GM12878 (cell line): ENCODE measurements around the gene ZSCAN20. TPM values are rescaled to one million over a fixed set of nuclear protein-coding genes. Genes with fewer than 3 reads are reported as not detected.

Experiments used
- ATAC-seq: fragments of 200-7000 bp; cut with Tn5 transposase; 3 replicates; pipeline ENCODE4 v1.9.1; 2020; ENCODE audit warnings: mild to moderate bottlenecking, moderate library complexity
- BruUV-seq: library from RNA; stranded (reverse); fragments of 400-500 nt; replicated peaks from 2 replicates; lab custom pipeline; 2021; lab: Mats Ljungman, UMichigan
- CTCF ChIA-PET: fragments of 300-600 bp; sonication (Branson Sonifier 250); formaldehyde crosslinking; extraction: SDS; loops from one replicate; lab custom pipeline; 2021; ENCODE audit warnings: inconsistent platforms; lab: Yijun Ruan, JAX
- POLR2A ChIA-PET: fragments of 350-600 bp; formaldehyde crosslinking; extraction: SDS; loops from one replicate; lab custom pipeline; 2021; ENCODE audit warnings: inconsistent platforms; lab: Charles Lee
- RAD21 ChIA-PET: fragments of 300-600 bp; sonication (Branson Sonifier 250); formaldehyde crosslinking; loops from one replicate; lab custom pipeline; 2023; ENCODE audit warnings: antibody characterized with exemption; ENCODE audit not compliant: unreplicated experiment; lab: Charles Lee
- SMC1A ChIA-PET: fragments of 300-600 bp; sonication (Branson Sonifier 250); formaldehyde crosslinking; loops from one replicate; lab custom pipeline; 2023; ENCODE audit not compliant: unreplicated experiment, uncharacterized antibody; lab: Charles Lee
- DNase-seq: peaks from one replicate; pipeline ENCODE4 v3.0.0-alpha.2; 2011; ENCODE audit warnings: low read depth, low spot score
- FAIRE-seq: peaks from 3 replicates; lab custom pipeline; 2011; peaks lifted over from hg19 to GRCh38; lab: Jason Lieb, UNC
- H2AFZ ChIP-seq: 2 replicates; pipeline ENCODE4 v1.6.0; 2011; ENCODE audit warnings: low read depth, low read length, control low read depth; ENCODE audit not compliant: control insufficient read depth
- H3K27ac ChIP-seq: 2 replicates; pipeline ENCODE4 v1.5.1; 2011; ENCODE audit warnings: control low read depth; ENCODE audit not compliant: control insufficient read depth, insufficient read depth
- H3K27me3 ChIP-seq, 2 experiments: replicated peaks in 1 of 2; 2 replicates each; pipeline versions ENCODE4 v1.6.0 to v1.6.1; 2011; ENCODE audit warnings: low read length in 1 of 2; ENCODE audit not compliant: control insufficient read depth in 2 of 2, insufficient read depth in 2 of 2
- H3K36me3 ChIP-seq, 2 experiments: 2 replicates each; pipeline ENCODE4 v1.5.1; 2011; ENCODE audit warnings: low read length in 1 of 2; ENCODE audit not compliant: control insufficient read depth in 2 of 2, insufficient read depth in 2 of 2
- H3K4me1 ChIP-seq: 2 replicates; pipeline ENCODE4 v1.6.1; 2011; ENCODE audit warnings: mild to moderate bottlenecking, low read length, moderate library complexity, mixed read lengths; ENCODE audit not compliant: control insufficient read depth, insufficient read depth
- H3K4me2 ChIP-seq: 2 replicates; pipeline ENCODE4 v1.6.0; 2011; ENCODE audit warnings: control low read depth; ENCODE audit not compliant: control insufficient read depth, insufficient read depth
- H3K4me3 ChIP-seq: fragments of 200-600 bp; sonication (generic); 2 replicates; pipeline ENCODE4 v1.5.1; 2016
- H3K79me2 ChIP-seq: 2 replicates; pipeline ENCODE4 v1.6.0; 2011; ENCODE audit warnings: low read length; ENCODE audit not compliant: control insufficient read depth, insufficient read depth
- H3K9ac ChIP-seq: 2 replicates; pipeline ENCODE4 v1.8.0; 2011; ENCODE audit warnings: low read length, control low read depth, mixed read lengths; ENCODE audit not compliant: control insufficient read depth, insufficient read depth
- H3K9me3 ChIP-seq: replicated peaks from 3 replicates; pipeline ENCODE4 v1.5.1; 2011; ENCODE audit warnings: mild to moderate bottlenecking, low read length; ENCODE audit not compliant: control insufficient read depth, insufficient read depth
- H4K20me1 ChIP-seq: 2 replicates; pipeline ENCODE4 v1.6.0; 2011; ENCODE audit not compliant: control insufficient read depth, insufficient read depth
- ZNF217 ChIP-seq: fragments of 450-650 bp; IDR thresholded peaks from 2 replicates; pipeline ENCODE4 v1.6.1; 2017; ENCODE audit warnings: antibody characterized with exemption, mild to moderate bottlenecking
- WGBS: methylation state at CpG from one replicate; pipeline ENCODE4 v1.1.6; 2016; ENCODE audit warnings: low lambda C conversion rate; ENCODE audit not compliant: insufficient replicate concordance, insufficient coverage; ENCODE audit errors: missing lambda C conversion rate; 5-methylcytosine and 5-hydroxymethylcytosine counted together
- in situ Hi-C: fragments of 300-500 bp; cut with MboI; formaldehyde crosslinking; loops from 9 replicates; pipeline ENCODE4 v1.14.3; 2018; ENCODE audit warnings: mixed read lengths
- intact Hi-C: fragments of 100-400 bp; cut with micrococcal nuclease; formaldehyde crosslinking; loops from one replicate; pipeline ENCODE4 v1.14.2; 2022; ENCODE audit not compliant: unreplicated experiment
- polyA plus RNA-seq, 11 experiments: library from polyadenylated mRNA; depleted of rRNA in 4 of 11; unstranded in 6 of 11; stranded (reverse) in 5 of 11; fragments of >200 nt; fragmentation: Nextera tagmentation in 4 of 11; fragmentation: Illumina TruSeq in 1 of 11; extraction: Ambion mirVana in 4 of 11; extraction: Trizol in 1 of 11; gene quantifications; 1 replicate in 1 of 11; 2 replicates in 10 of 11; pipeline versions ENCODE4 v1.2.1 to v1.2.3, GENCODE V29; 2011 to 2016; ENCODE audit warnings: inconsistent platforms in 2 of 11, missing spikeins in 2 of 11, low read depth in 1 of 11
- total RNA-seq, 4 experiments: library from RNA; depleted of rRNA in 3 of 4; stranded (reverse); fragments of >200 nt in 3 of 4; fragmentation: Illumina TruSeq in 1 of 4; extraction: Trizol in 1 of 4; gene quantifications; 2 replicates each; pipeline versions ENCODE4 v1.2.1 to v1.2.3, GENCODE V29; 2013 to 2021
- TF ChIP-seq, protein P1 (sequence below): fragments of 450-650 bp; IDR thresholded peaks from 2 replicates; pipeline ENCODE4 v1.6.1; 2017; ENCODE audit warnings: mild to moderate bottlenecking, moderate library complexity

The ZSCAN20 gene
- total and polyA plus RNA-seq, 10 of the 15 experiments (the other 5 are each of a cell fraction or from before 2014, with no cell fraction given), result 0.35 to 5.1 (median 2.4) TPM

DNA sequence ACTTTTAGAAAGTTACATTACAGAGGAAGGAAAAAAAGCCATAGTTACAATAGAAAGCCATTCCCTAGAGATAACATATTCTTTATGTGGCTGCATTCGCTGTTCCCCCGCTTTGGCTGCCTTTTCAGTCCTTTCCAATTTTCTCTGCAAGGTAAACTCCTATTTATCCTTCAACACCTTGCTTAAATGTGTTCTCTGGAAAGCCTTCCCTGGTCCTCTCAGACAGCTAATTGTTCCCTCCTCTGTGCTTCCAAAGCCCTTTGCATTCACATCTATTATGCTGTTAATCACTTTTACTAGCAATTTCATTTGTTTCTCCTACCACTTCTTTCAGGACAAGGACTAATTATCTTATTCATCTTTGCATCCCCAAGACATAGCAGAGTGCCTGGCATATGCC is 43.1 kb upstream of the ZSCAN20 start:
- FAIRE-seq (no peak), DNase-seq (no peak)
- POLR2A ChIA-PET, result no interaction called here
- H2AFZ ChIP-seq, result no peak overlapping the region
- H3K4me2 ChIP-seq, result no peak overlapping the region
- BruUV-seq, result no TSS peak
- H3K9ac ChIP-seq, result no peak overlapping the region
- no peaks in the 10 kb centered on the region for H4K20me1 ChIP-seq
- peaks cover 10% of the 10 kb centered on the region for H3K4me1 ChIP-seq
- RAD21 ChIA-PET, result no interaction called here
- 98% methylated on average over 2 of the region's 2 CpGs for WGBS
- no peaks in the 10 kb centered on the region for H3K36me3 ChIP-seq
- in situ Hi-C loops, result no loop called here
- CTCF ChIA-PET, result interaction anchor here (1.4 kb wide), 1 partner anchor 39 kb away, joined by 3 read pairs; no protein-coding TSS in a partner anchor
- no peaks in the 10 kb centered on the region for H3K79me2 ChIP-seq
- H3K27me3 ChIP-seq, result peaks cover 3 to 6% of the 10 kb centered on the region in 2 experiments; a peak in 3 of 4 replicates
- H3K4me3 ChIP-seq, result no peak overlapping the region
- no peak for TF ChIP-seq ZNF217
- TF ChIP-seq, protein P1, sequence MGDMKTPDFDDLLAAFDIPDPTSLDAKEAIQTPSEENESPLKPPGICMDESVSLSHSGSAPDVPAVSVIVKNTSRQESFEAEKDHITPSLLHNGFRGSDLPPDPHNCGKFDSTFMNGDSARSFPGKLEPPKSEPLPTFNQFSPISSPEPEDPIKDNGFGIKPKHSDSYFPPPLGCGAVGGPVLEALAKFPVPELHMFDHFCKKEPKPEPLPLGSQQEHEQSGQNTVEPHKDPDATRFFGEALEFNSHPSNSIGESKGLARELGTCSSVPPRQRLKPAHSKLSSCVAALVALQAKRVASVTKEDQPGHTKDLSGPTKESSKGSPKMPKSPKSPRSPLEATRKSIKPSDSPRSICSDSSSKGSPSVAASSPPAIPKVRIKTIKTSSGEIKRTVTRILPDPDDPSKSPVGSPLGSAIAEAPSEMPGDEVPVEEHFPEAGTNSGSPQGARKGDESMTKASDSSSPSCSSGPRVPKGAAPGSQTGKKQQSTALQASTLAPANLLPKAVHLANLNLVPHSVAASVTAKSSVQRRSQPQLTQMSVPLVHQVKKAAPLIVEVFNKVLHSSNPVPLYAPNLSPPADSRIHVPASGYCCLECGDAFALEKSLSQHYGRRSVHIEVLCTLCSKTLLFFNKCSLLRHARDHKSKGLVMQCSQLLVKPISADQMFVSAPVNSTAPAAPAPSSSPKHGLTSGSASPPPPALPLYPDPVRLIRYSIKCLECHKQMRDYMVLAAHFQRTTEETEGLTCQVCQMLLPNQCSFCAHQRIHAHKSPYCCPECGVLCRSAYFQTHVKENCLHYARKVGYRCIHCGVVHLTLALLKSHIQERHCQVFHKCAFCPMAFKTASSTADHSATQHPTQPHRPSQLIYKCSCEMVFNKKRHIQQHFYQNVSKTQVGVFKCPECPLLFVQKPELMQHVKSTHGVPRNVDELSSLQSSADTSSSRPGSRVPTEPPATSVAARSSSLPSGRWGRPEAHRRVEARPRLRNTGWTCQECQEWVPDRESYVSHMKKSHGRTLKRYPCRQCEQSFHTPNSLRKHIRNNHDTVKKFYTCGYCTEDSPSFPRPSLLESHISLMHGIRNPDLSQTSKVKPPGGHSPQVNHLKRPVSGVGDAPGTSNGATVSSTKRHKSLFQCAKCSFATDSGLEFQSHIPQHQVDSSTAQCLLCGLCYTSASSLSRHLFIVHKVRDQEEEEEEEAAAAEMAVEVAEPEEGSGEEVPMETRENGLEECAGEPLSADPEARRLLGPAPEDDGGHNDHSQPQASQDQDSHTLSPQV, result no peak
- TF ChIP-seq, all 136 proteins: peak for 0
- SMC1A ChIA-PET, result no interaction called here
- intact Hi-C loops, result no loop called here
- ATAC-seq, result no peak
- H3K27ac ChIP-seq, result no peak overlapping the region
- no peaks in the 10 kb centered on the region; the same call in 1 of the 3 replicates for H3K9me3 ChIP-seq
